HK-2 (cell line): ENCODE data around the gene LRRC63.

Experiments used
- DNase-seq: peaks from one replicate; pipeline ENCODE4 v3.0.0-alpha.2; 2018; ENCODE audit not compliant: unreplicated experiment

Gene LRRC63

DNA sequence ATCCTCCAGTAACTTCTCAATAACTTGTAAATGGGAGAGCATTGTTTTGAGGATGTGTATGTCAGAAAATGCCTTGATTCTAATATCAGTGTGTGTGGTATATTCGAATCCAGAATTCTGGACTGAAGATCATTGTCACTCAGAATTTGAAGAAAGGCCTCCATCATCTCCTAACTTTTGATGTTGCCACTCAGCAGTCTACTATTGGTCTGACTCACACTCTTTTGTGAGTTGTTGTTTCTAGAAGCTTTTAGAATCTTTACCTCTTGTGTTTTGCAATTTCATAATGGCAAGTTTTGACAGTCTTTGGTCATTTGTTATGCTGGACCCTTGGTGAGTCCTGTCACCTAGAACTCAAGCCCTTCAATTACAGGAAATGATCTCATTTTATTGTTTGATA lies 98.3 kb downstream of the LRRC63 start:
- no peak for DNase-seq

DNA sequence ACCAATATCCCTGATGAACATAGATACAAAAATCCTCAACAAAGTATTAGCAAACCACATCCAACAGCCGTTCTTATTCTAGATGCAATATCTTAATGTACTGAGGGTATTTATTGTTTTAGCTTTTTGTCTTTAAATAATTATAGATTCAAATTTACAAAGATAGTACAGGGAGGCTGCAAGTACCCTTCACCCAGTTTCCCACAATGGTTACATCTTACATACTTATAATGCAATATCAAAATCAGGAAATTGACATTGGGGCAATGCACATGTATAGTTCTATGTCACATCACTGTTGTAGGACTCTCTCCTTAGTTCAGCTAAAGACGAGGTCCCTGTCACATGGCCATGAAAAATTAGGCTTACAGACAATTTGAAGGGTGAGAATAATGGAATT lies 99.5 kb downstream of the LRRC63 start:
- DNase-seq, result no peak

DNA sequence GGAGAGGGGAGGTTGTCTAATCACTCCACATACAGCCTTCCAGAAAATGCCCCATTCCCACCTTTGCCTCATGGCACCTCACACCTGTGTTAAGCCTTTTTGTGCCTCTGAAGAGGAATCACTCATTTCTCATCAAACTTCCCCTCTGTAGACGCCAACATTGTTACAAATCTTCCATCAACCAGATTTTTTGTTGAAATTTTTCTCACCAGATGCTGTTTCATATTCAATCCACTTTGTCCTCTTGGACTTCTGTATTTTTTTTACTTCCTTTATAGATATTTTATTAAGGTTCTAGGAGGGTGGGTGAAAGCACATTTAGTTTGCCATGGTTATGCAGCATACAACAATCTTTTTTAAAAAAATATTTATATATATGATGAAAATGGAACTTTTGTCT lies 101.3 kb downstream of the LRRC63 start:
- no peak for DNase-seq

DNA sequence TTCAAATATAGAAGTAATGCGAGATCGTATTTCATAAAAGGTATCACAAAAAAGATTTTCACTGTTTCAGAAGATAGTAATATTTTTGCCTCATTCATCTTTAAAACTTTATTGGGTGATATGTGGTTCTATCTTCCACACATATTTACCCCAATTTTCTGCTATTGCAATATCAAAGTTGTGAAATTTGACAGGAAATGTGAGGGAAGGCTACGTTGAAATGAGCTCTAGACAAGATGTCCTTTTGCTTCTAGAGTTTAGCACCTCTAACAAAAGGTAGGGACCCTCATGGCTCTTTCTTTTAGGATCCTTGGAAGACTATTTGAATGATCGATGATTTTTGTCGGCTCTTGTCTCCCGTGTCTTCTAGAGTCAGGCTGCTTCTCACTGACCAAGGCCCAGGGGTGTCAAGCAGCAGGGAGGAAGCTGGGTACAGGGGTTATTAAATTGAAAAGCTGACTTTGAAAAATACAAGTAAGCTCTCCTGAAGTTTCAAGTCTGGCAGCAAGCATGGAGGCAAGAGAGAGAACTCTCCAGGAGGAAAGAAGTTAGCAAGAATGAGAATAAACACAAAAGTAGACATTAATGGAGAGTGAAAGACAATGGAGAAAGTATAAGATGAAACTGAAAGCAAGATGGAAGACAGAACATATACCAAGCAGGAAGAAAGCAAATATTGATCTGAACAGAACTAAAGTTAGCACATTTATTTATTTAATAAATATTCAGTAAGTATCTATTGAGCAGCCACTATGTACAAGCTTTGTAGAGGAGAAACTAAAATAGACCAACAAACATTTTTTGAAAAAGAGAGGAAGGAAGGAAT lies 101.9 kb downstream of the LRRC63 start:
- no peak for DNase-seq

DNA sequence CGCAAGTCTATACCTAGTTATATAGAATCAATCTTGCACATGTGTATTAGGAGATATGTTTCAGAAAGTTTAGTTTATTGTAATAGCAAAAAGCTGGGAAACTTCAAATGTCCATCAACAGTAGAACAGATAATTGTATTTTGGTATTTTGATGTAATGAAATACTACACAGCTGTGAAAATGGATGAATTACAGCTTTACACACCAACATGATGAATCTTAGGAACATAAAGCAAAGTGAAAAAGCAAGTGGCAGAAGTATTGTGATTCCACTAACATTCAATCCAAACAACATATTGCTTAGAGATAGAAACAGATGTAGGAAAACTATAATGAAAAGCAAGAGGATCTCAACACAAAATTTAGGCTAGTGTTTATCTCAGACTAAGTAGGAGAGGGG lies 102.9 kb downstream of the LRRC63 start:
- no peak for DNase-seq

DNA sequence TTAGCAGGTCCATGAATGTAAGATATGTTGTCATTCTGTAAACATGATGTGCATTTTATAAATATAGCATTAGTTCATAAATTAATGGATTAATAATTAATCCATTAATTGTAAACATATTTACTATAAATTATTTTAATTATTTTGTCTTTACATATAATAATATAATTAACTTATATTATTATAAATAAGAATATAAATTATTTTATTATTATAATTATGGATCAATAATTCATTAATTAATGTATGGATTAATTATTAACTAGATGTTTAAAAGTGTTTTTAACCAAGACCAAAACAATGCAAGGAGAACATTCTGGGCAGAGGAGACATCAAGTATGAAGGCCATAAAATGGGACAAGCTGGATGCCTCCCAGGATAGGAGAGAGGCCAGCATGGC lies 103.3 kb downstream of the LRRC63 start:
- DNase-seq, result no peak

DNA sequence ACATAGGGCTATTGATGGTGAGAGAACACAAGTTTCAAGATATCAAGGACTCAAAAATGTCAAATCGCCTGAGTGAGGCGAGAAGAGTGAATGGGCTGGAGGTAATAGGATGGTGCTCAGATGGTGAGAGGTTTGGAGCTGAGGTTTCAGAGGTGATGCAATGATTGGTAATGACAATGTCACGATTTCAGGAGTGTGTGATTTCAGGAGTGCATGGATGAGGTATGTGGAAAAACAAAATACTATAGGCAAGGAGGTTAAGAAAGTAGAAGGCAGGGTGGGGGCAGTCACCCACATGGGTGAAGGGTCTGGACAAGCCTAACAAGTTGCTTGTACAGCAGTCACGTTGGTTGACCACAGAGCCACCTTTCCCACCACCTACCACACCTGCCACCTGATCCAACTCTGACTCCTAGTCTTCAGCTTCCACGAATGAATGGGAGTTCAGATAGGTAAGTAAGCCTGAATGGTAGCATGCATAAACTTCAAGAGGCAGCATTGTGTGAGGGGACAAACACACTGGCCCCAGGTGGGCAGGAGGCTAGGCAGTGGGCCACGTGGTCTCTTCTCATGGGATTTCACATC lies 103.9 kb downstream of the LRRC63 start:
- DNase-seq, result no peak

DNA sequence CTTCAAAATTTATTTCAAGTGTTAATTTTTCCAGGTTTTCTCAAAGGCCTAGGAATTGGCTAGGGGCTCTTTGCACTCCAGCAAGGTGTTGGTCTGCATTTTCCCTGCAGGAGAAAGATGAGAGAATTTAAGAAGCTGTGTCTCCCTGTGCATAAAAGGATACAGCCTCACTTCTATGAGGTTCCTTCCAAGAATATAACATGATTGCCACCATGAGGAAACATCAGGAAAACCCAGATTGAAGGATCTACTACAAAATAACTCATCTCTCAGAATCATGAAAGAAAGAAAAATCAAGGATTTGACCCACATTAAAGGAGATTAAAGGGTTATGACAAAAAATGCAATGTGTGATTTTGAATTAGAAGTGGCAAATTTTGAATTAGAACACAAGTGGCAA lies 105.4 kb downstream of the LRRC63 start:
- DNase-seq, result no peak

DNA sequence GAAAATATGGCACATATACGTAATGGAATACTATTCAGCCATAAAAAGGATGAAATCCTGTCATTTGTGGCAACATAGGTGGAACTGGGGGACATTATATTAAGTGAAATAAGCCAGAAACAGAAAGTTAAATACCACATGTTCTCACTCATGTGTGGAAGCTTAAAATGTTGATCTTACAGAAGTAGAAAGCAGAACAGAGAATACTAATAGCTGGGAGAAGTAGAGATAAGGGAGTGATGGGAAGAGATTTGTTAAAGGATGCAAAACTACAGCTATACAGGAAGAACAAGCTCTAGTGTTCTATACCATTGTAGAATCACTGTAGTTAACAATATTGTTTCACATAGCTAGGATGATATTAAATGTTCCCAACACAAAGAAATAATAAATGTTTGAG lies 107.3 kb downstream of the LRRC63 start:
- DNase-seq, result no peak

DNA sequence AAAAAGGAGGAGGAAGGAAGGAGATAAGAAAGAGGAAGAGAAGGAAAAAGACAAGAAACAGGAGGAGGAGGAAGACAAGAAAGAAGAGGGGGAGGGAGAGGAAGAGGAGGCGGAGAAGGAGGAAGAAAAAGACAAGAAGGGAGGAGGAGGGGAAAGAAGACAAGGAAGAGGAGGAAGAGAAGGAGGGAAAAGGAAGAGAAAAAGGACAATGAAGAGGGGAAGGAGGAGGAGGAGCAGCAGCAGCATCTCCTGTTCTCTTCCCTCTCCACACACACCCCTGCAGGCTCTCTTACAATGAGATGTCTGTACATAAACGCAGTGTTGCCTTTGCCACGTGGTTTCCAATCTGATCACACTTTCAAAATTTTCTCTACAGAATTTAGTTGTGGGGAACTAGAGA lies 108.7 kb downstream of the LRRC63 start:
- DNase-seq, result no peak

DNA sequence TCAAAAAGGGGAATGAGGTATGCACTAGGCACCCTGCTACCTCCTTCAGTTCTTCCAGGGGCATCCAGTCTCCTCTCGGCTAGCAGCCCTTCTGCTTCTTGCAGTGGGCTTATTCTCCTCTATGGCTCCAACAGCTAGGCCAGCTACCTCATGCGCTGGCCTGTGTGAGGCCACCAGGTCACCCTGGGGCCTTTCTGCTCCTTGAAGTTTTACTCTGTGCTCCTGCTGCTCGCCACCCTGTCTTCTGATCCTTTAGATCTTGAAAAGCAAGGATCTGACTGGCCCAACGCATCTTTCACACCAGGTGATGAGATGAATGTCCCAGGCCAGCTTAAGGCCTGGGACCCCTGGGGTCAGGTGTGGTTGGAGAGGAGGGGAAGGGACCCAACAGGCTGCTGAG lies 109.1 kb downstream of the LRRC63 start:
- no peak for DNase-seq

DNA sequence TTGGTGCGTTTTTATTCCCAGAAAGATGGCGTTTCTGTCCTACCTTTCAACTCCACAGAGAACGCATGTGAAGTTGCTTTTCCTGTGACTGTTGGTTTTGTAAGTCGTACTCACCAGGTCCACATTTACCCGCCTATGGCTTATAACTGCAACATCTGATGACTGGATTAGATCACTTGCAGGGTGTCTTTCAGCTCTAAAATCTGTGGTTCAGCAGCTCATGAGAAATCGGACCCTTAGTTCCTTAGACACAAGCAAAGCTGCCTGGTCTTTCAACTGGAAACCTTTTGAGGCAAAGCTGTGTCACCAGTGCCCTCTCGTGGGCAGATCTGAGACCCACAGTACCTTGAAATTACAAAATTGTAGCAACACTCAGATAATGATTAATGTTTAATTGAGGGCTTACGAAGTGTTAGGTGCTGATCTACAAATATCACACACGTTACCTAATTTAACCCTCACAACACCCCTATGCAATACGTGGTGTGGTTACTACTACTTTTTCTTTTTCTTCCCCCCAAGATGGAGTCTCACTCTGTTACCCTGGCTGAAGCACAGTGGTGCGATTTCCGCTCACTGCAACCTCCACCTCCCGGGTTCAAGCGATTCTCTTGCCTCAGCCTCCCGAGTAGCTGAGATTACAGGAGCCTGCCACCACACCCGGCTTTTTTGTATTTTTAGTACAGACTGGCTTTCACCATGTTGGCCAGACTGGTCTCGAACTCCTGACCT lies 109.9 kb downstream of the LRRC63 start:
- DNase-seq, result peak; percentile 34

DNA sequence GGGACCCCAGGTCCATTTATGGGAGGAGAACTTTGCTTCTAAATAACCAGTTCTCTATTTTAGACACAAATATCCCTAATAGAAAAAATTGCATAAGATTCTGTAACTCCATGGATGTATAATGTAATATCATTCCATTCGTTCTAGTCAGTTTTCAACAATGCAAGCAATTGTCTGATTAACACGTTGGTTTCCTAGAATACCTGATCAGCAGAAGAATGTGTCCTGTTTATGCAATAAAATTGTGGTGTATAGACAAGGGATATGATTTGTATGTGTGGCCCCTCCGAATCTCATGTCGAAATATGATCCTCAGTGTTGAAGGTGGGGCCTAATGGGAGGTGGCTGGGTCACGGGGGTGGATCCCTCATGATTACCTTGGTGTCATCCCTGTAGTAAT lies 113.2 kb downstream of the LRRC63 start:
- no peak for DNase-seq
